KOPT-K1 (cell line): ENCODE results near the gene MSANTD1.

Source experiments
- H3K27ac ChIP-seq: fragments of 200-600 bp; sonication (generic); 2 replicates; pipeline ENCODE4 v1.5.1; 2016; ENCODE audit warnings: antibody characterized with exemption, mild to moderate bottlenecking, low read depth, low read length; ENCODE audit not compliant: poor library complexity, severe bottlenecking
- H3K36me3 ChIP-seq: fragments of 200-600 bp; sonication (generic); 2 replicates; pipeline ENCODE4 v1.5.1; 2017; ENCODE audit warnings: antibody characterized with exemption, mild to moderate bottlenecking, low read length, moderate library complexity; ENCODE audit not compliant: insufficient read depth
- H3K9me3 ChIP-seq: fragments of 200-600 bp; sonication (generic); 2 replicates; pipeline ENCODE4 v1.5.1; 2017; ENCODE audit warnings: antibody characterized with exemption, low read length, mild to moderate bottlenecking; ENCODE audit not compliant: insufficient read depth, poor library complexity, severe bottlenecking

MSANTD1 gene

DNA sequence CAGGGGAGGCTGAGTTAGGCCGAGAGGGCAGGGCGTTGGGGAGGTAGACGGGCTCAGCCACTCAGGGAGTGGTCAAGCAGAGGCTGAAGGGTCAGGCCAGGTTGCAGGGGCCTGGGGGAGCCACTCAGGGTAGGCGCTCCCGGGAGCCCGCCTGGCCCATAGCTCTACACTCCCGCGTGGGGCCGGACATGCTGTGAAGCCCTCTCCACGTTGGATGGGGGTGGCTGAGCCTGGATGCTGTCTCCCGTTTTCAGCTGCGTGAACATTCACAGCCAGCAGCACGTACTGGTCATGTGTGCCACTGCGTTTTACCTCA, 14.0 kb upstream of the MSANTD1 start:
- H3K27ac ChIP-seq: no peak overlapping the region
- no peaks in the 10 kb centered on the region for H3K9me3 ChIP-seq
- H3K36me3 ChIP-seq: peaks cover 97% of the 10 kb centered on the region

- Histone ChIP-seq H3K36me3 (peaks cover 96% of the 10 kb centered on the region), H3K27ac (no peak overlapping the region), H3K9me3 (no peaks in the 10 kb centered on the region)
Observed at GRCh38 chr4:3235581-3235980, 13.4 kb upstream of the MSANTD1 start.

GRCh38 chr4:3236326-3236878, 12.6 kb upstream of the MSANTD1 start:
- Histone ChIP-seq H3K9me3 (no peaks in the 10 kb centered on the region), H3K27ac (no peak overlapping the region), H3K36me3 (peaks cover 96% of the 10 kb centered on the region)

DNA sequence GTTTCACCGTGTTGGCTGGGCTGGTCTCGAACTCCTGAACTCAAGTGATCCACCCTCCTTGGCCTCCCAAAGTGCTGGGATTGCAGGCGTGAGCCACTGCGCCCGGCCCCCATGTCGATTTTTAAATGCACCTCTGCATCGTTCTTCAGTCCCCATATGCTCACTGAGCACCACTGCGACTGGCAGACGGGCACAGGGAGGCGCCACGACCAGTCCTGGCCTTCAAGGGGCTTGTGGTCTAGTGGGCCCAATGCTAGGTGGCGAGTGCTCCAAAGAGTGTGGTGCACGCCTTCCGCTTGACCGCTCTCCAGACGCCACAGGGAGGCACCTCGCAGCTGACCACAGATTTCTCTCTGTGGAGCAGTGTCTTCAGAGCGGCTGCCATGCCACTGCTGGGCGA, 11.7 kb upstream of the MSANTD1 start:
- H3K9me3 ChIP-seq: no peaks in the 10 kb centered on the region
- H3K36me3 ChIP-seq: peaks cover 92% of the 10 kb centered on the region
- no peak overlapping the region for H3K27ac ChIP-seq

DNA sequence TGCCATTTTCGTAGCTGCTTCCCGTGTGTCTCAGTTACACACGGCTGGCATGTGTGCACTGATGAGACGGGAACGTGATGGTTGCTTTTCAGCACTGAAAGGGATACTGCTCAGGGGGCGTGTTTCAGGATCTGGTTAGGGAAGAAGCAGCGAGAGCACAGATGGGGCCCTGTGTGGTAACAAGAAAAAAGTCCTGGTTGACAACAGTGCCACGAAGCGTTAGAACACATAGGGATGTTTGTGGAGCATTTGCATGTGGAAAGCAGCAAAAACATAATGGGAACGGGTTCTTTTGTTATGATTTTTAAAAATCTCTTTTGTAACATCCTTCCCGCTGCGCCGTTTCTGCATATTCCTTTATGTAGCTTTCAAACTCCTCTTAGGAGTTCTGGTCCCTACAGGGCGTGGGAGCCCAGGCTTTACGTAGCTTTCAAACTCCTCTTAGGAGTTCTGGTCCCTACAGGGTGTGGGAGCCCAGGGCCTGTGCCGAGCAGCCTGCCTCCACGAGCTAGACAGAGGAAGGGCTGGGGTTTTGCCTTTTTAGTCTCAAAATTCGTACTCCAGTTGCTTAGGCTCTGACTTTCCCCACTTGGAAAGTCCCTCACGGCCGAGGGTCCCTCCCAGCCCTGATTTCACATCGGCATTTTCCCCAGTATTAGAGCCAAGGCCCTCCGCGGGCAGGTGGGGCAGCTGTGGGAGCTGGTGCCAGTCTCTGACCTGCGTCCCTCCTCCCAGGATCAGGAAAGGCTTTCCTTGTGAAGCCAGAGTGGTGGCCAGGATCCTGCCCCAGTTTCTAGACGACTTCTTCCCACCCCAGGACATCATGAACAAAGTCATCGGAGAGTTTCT, 11.0 kb upstream of the MSANTD1 start:
- H3K27ac ChIP-seq: no peak overlapping the region
- H3K36me3 ChIP-seq: peaks cover 88% of the 10 kb centered on the region
- no peaks in the 10 kb centered on the region for H3K9me3 ChIP-seq

GRCh38 chr4:3238721-3239120, 10.2 kb upstream of the MSANTD1 start:
- Histone ChIP-seq H3K36me3 (peaks cover 85% of the 10 kb centered on the region), H3K9me3 (no peaks in the 10 kb centered on the region), H3K27ac (no peak overlapping the region)

DNA sequence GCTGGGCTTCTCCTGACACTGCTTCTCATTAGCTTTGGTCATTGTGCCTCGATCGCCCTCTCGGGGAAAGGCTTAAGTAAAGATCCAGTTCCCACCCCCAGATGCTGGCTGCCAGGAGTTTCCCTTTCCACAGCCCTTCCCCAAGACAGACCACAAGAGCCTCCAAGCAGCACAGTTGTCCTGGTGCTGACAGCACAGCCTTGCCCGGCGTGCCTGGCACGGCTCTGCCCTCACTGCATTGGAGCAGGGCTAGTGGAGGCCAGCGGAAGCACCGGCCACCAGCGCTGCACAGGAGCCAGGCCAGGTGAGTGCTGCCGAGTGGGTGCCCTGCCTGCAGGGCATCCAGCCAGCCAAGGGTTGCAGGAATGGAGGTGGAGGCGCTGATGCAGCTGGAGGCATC, 9.7 kb upstream of the MSANTD1 start:
- Histone ChIP-seq H3K9me3 (no peaks in the 10 kb centered on the region), H3K27ac (no peak overlapping the region), H3K36me3 (peaks cover 79% of the 10 kb centered on the region)

- H3K9me3 ChIP-seq: no peaks in the 10 kb centered on the region
- no peak overlapping the region for H3K27ac ChIP-seq
- peaks cover 69% of the 10 kb centered on the region for H3K36me3 ChIP-seq
Observed at GRCh38 chr4:3239998-3240920, 8.7 kb upstream of the MSANTD1 start.

GRCh38 chr4:3240936-3241522, 7.9 kb upstream of the MSANTD1 start:
- H3K27ac ChIP-seq: no peak overlapping the region
- peaks cover 62% of the 10 kb centered on the region for H3K36me3 ChIP-seq
- H3K9me3 ChIP-seq: no peaks in the 10 kb centered on the region

DNA sequence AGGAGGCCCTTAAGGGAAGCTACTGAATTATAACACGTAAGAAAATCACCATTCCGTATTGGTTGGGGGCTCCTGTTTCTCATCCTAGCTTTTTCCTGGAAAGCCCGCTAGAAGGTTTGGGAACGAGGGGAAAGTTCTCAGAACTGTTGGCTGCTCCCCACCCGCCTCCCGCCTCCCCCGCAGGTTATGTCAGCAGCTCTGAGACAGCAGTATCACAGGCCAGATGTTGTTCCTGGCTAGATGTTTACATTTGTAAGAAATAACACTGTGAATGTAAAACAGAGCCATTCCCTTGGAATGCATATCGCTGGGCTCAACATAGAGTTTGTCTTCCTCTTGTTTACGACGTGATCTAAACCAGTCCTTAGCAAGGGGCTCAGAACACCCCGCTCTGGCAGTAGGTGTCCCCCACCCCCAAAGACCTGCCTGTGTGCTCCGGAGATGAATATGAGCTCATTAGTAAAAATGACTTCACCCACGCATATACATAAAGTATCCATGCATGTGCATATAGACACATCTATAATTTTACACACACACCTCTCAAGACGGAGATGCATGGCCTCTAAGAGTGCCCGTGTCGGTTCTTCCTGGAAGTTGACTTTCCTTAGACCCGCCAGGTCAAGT, 6.9 kb upstream of the MSANTD1 start:
- Histone ChIP-seq H3K36me3 (peaks cover 53% of the 10 kb centered on the region), H3K27ac (no peak overlapping the region), H3K9me3 (no peaks in the 10 kb centered on the region)

GRCh38 chr4:3243136-3243780, 5.7 kb upstream of the MSANTD1 start:
- Histone ChIP-seq H3K27ac (no peak overlapping the region), H3K9me3 (no peaks in the 10 kb centered on the region), H3K36me3 (peaks cover 42% of the 10 kb centered on the region)

GRCh38 chr4:3244002-3244401, 5.0 kb upstream of the MSANTD1 start:
- Histone ChIP-seq H3K27ac (no peak overlapping the region), H3K36me3 (peaks cover 35% of the 10 kb centered on the region), H3K9me3 (no peaks in the 10 kb centered on the region)

DNA sequence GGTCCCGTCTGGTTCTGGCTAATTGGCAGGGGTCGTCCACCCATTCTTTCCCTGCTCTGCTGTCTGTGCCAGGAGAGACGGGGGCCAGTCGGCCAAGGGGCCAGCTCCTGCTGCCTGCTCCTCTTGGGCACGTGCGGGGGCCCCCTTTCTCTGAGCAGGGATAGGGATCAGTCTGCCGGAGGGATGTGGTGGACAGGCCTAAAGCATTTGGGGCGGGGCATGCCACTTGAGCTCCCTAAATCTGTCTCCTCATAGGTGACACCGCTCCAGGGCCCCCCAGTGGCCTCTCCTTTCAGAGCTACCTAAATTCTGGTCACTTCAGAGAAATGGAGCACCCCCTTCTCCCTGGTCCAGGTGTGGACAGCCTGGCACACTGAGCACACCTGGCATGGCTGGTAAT, 4.2 kb upstream of the MSANTD1 start:
- peaks cover 27% of the 10 kb centered on the region for H3K36me3 ChIP-seq
- H3K27ac ChIP-seq: no peak overlapping the region

DNA sequence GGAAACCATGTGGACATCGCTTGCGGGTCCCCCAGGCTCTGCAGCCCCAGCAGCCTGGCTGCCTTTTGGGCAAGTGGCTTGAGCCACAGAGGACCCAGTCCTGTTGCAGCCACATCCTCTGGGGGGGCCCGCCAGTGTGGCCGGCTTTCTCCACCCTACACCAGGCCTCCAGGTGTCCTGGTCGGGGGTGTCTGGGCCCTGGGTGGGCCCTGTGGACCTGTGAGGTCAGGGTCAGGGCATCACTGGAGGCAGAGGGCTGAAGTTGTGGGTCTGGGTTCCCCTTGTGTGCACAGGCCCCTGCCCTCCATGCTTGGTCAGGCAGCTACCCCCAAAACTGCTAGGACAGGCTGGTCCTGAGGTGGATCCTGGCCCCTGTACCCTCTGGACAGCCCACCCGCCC, 3.3 kb upstream of the MSANTD1 start:
- no peak overlapping the region for H3K27ac ChIP-seq
- peaks cover 19% of the 10 kb centered on the region; the same call in 1 of the 2 replicates for H3K36me3 ChIP-seq
- no peaks in the 10 kb centered on the region for H3K9me3 ChIP-seq

More for the DNA sequence above, 4.2 kb upstream of the MSANTD1 start:
- H3K9me3 ChIP-seq: no peaks in the 10 kb centered on the region
